ENCODE data around the gene ADAM19.

ADAM19 gene

GRCh38 chr5:157575381-157576020 is at the start of gene ADAM19:
Gene ADAM19, minus strand, starts transcription at chr5:157575775. Its CDS starts 79 bp downstream, at chr5:157575696.
- peak in 1 of 3 donors; percentile 52 for DNase-seq (ENCODE audit: low read depth in 2 of 3, low spot score in 1 of 3)

GRCh38 chr5:157624144-157624543 is 48.6 kb upstream of the ADAM19 start:
- DNase-seq (ENCODE audit: low read depth in 2 of 3, low spot score in 1 of 3): no peak

- no peak for DNase-seq (ENCODE audit: low read depth in 2 of 3, low spot score in 1 of 3)
These were observed 45.2 kb upstream of the ADAM19 start for GRCh38 chr5:157620776-157621175.

- DNase-seq (ENCODE audit: low read depth in 2 of 3, low spot score in 1 of 3): no peak
These were observed 42.7 kb upstream of the ADAM19 start for GRCh38 chr5:157618191-157618765.

- DNase-seq (ENCODE audit: low read depth in 2 of 3, low spot score in 1 of 3): no peak
These were observed 41.2 kb upstream of the ADAM19 start for GRCh38 chr5:157616785-157617184.

GRCh38 chr5:157613385-157614245 is 38.0 kb upstream of the ADAM19 start:
- DNase-seq (ENCODE audit: low read depth in 2 of 3, low spot score in 1 of 3): no peak

- no peak for DNase-seq (ENCODE audit: low read depth in 2 of 3, low spot score in 1 of 3)
These were observed 37.0 kb upstream of the ADAM19 start for GRCh38 chr5:157612581-157612980.

GRCh38 chr5:157611571-157612476 is 36.2 kb upstream of the ADAM19 start:
- DNase-seq (ENCODE audit: low read depth in 2 of 3, low spot score in 1 of 3): no peak

- no peak for DNase-seq (ENCODE audit: low read depth in 2 of 3, low spot score in 1 of 3)
These were observed 35.4 kb upstream of the ADAM19 start for GRCh38 chr5:157610990-157611389.

GRCh38 chr5:157608972-157609565 is 33.5 kb upstream of the ADAM19 start:
- DNase-seq (ENCODE audit: low read depth in 2 of 3, low spot score in 1 of 3): no peak

GRCh38 chr5:157607371-157608161 is 32.0 kb upstream of the ADAM19 start:
- peak; percentile 54 to 64 (median 64) for DNase-seq (ENCODE audit: low read depth in 2 of 3, low spot score in 1 of 3)

GRCh38 chr5:157606046-157606445 is 30.5 kb upstream of the ADAM19 start:
- DNase-seq (ENCODE audit: low read depth in 2 of 3, low spot score in 1 of 3): no peak

GRCh38 chr5:157603333-157604190 is 28.0 kb upstream of the ADAM19 start:
- peak; percentile 49 to 57 (median 52) for DNase-seq (ENCODE audit: low read depth in 2 of 3, low spot score in 1 of 3)

GRCh38 chr5:157602505-157602904 is 26.9 kb upstream of the ADAM19 start:
- DNase-seq (ENCODE audit: low read depth in 2 of 3, low spot score in 1 of 3): peak in 2 of 3 donors; percentile 44 to 53

GRCh38 chr5:157600252-157600651 is 24.7 kb upstream of the ADAM19 start:
- no peak for DNase-seq (ENCODE audit: low read depth in 2 of 3, low spot score in 1 of 3)

- no peak for DNase-seq (ENCODE audit: low read depth in 2 of 3, low spot score in 1 of 3)
These were observed 24.0 kb upstream of the ADAM19 start for GRCh38 chr5:157599565-157599964.

- no peak for DNase-seq (ENCODE audit: low read depth in 2 of 3, low spot score in 1 of 3)
These were observed 22.9 kb upstream of the ADAM19 start for GRCh38 chr5:157598350-157598936.

- DNase-seq (ENCODE audit: low read depth in 2 of 3, low spot score in 1 of 3): no peak
These were observed 21.7 kb upstream of the ADAM19 start for GRCh38 chr5:157597277-157597676.
